Measurements from ENCODE around the gene IER2.
"Not testable (repeated sequence)": the region's sequence is repeated elsewhere in the genome, so short reads cannot be mapped to it uniquely, and the experiment has no call there.

IER2 gene

DNA sequence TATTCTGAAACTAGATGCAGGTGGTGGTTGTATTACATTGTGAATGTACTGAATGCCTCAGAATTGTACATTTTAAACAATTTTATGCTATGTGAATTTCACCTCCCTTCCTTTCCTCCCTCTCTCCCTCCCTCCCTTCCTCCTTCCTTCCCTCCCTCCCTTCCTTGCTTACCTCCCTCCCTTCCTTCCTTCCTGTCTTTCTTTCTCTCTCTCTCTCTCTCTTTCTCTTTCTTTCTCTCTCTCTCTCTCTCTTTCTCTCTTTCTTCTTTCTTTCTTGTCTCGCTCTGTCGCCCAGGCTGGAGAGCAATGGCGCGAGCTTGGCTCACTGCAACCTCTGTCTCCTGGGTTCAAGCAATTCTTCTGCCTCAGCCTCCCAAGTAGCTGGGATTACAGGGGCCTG lies 37.2 kb downstream of the IER2 start:
- H3K4me3 ChIP-seq (ENCODE audit: low read depth, low read length) = no peak overlapping the region
- TF ChIP-seq, protein P1, sequence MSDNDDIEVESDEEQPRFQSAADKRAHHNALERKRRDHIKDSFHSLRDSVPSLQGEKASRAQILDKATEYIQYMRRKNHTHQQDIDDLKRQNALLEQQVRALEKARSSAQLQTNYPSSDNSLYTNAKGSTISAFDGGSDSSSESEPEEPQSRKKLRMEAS (IDR thresholded peaks at IDR 0.05; ENCODE audit: low read depth, low read length) = no peak
- TF ChIP-seq POLR2A (IDR thresholded peaks at IDR 0.05; ENCODE audit: extremely low read depth, insufficient read length) (no peak), MYC (IDR thresholded peaks at IDR 0.05; ENCODE audit: low read depth, low read length) (no peak)
- TF ChIP-seq, protein P2, sequence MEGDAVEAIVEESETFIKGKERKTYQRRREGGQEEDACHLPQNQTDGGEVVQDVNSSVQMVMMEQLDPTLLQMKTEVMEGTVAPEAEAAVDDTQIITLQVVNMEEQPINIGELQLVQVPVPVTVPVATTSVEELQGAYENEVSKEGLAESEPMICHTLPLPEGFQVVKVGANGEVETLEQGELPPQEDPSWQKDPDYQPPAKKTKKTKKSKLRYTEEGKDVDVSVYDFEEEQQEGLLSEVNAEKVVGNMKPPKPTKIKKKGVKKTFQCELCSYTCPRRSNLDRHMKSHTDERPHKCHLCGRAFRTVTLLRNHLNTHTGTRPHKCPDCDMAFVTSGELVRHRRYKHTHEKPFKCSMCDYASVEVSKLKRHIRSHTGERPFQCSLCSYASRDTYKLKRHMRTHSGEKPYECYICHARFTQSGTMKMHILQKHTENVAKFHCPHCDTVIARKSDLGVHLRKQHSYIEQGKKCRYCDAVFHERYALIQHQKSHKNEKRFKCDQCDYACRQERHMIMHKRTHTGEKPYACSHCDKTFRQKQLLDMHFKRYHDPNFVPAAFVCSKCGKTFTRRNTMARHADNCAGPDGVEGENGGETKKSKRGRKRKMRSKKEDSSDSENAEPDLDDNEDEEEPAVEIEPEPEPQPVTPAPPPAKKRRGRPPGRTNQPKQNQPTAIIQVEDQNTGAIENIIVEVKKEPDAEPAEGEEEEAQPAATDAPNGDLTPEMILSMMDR (IDR thresholded peaks at IDR 0.05; ENCODE audit: low read depth, low read length) = no peak
- no peak for DNase-seq (ENCODE audit: low read depth)

DNA sequence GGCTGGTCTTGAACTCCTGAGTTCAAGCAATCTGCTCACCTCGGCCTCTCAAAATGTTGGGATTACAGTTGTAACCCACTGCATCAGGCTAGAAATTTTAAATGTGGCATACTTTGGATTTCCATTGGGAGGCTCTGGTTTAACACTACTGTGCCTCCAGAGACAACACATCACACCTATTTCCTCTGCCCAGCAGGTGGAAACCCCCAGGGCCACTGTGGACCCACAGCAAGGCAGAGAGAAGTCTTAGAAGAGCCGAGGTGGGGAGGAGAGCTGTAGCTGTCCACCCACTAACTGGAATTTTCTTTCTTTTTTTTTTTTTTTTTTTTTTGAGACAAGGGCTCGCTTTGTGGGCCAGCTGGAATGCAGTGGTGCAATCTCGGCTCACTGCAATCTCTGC lies 39.4 kb downstream of the IER2 start:
- TF ChIP-seq, protein P1 (IDR thresholded peaks at IDR 0.05; ENCODE audit: low read depth, low read length) = no peak
- TF ChIP-seq POLR2A (IDR thresholded peaks at IDR 0.05; ENCODE audit: extremely low read depth, insufficient read length) (no peak), MYC (IDR thresholded peaks at IDR 0.05; ENCODE audit: low read depth, low read length) (no peak)
- TF ChIP-seq, protein P2 (IDR thresholded peaks at IDR 0.05; ENCODE audit: low read depth, low read length) = no peak
- no peak for DNase-seq (ENCODE audit: low read depth)
- H3K4me3 ChIP-seq (ENCODE audit: low read depth, low read length) = no peak overlapping the region

DNA sequence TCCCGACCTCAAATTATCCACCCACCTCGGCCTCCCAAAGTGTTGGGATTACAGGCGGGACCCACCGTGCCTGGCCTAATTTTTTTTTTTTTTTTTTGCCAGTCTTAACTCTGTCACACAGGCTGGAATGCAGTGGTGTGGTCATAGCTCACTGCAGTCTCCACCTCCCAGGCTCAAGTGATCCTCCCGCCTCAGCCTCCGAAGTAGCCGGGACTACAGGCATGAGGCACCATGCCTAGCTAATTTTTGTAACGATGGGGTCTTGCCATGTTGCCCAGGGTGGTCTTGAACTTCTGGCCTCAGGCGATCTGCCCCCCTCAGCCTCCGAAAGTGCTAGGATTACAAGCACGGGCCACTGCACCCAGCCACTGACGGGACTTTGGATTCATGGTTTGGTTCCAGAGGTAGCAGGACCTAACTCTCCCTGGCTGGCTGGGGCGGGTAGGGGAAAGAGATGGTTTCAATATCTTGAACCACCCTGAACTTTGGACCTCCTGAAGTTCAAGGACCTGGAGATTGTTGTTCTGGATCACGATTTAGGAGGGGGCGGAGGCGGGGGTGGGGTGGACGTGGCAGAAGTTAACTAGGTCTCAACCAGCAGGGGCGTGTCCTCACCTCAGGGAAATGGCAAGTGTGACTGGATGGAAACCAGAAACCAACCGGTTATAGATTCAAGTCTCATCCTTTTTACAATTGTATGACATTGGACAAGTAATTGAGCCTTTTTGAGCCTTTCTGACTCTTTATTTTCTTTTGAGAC lies 40.8 kb downstream of the IER2 start:
- TF ChIP-seq, protein P1 (IDR thresholded peaks at IDR 0.05; ENCODE audit: low read depth, low read length) = no peak
- no peak for TF ChIP-seq POLR2A (IDR thresholded peaks at IDR 0.05; ENCODE audit: extremely low read depth, insufficient read length)
- TF ChIP-seq, protein P2 (IDR thresholded peaks at IDR 0.05; ENCODE audit: low read depth, low read length) = no peak
- no peak for TF ChIP-seq MYC (IDR thresholded peaks at IDR 0.05; ENCODE audit: low read depth, low read length)
- no peak for DNase-seq (ENCODE audit: low read depth)
- H3K4me3 ChIP-seq (ENCODE audit: low read depth, low read length) = no peak overlapping the region

DNA sequence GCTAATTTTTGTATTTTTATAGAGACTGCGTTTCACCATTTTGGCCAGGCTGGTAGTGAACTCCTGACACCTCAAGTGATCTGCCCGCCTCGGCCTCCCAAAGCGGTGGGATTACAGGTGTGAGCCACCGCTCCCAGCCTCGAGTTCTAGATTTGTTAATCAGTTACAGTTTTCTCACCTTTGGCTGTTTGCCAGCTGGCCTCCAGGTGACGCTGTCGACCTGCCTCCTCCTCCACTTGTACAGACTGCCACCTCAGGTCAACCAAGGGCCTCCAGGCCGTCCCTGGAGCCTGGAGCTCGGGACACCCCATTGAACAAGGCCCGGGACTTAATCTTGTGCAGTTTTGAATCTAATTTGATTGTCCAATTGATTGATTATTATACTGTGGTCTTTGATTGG lies 45.5 kb downstream of the IER2 start:
- no peak overlapping the region for H3K4me3 ChIP-seq (ENCODE audit: low read depth, low read length)
- DNase-seq (ENCODE audit: low read depth) = peak; percentile 44
- no peak for TF ChIP-seq POLR2A (IDR thresholded peaks at IDR 0.05; ENCODE audit: extremely low read depth, insufficient read length)
- TF ChIP-seq, protein P1 (IDR thresholded peaks at IDR 0.05; ENCODE audit: low read depth, low read length) = no peak
- TF ChIP-seq, protein P2 (IDR thresholded peaks at IDR 0.05; ENCODE audit: low read depth, low read length) = peak; percentile 32
- no peak for TF ChIP-seq MYC (IDR thresholded peaks at IDR 0.05; ENCODE audit: low read depth, low read length)

DNA sequence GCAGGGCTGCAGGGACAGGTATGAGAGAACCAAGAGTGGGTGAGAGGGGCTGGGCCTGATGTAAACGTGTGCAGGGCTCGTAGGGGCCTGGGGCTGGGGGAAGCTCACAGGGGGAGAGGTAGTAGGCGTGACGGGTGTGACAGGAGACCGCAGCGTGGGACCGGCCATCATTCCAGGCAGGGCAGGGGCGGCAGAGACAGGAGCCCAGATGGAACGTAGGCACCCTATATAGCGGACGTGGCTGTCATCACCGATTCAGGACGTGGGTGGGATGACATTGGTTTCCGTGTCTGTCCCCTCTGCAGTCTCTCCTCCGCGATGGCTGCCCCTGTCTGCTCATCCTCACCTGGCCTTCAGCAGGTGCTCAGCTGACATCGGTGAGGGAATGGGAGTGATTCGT lies 48.4 kb downstream of the IER2 start:
- H3K4me3 ChIP-seq (ENCODE audit: low read depth, low read length) = no peak overlapping the region
- no peak for DNase-seq (ENCODE audit: low read depth)
- TF ChIP-seq, protein P2 (IDR thresholded peaks at IDR 0.05; ENCODE audit: low read depth, low read length) = no peak
- TF ChIP-seq MYC (IDR thresholded peaks at IDR 0.05; ENCODE audit: low read depth, low read length) = no peak
- no peak for TF ChIP-seq POLR2A (IDR thresholded peaks at IDR 0.05; ENCODE audit: extremely low read depth, insufficient read length)
- TF ChIP-seq, protein P1 (IDR thresholded peaks at IDR 0.05; ENCODE audit: low read depth, low read length) = no peak

DNA sequence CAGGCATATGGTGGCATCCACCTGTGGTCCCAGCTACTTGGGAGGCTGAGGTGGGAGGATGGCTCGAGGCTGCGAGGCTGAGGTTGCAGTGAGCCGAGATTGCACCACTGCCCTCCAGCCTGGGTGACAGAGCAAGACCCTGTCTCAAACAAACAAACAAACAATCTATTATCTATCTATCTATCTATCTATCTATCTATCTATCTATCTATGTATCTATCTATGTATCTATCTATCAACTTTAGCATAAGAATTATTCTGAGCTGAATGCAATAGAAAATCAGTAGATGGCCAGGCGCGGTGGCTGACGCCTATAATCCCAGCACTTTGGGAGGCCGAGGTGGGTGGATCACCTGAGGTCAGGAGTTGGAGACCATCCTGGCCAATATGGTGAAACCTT lies 51.9 kb downstream of the IER2 start:
- not testable (repeated sequence) for DNase-seq (ENCODE audit: low read depth); H3K4me3 ChIP-seq (ENCODE audit: low read depth, low read length)

All from NB4 (cell line).